RKO (cell line): ENCODE data around the gene TMEM163.
"Not testable (repeated sequence)": the region's sequence is repeated elsewhere in the genome, so short reads cannot be mapped to it uniquely, and the experiment has no call there.

Experiments
- DNase-seq: peaks from one replicate; pipeline ENCODE4 v3.0.0-alpha.2; 2016; ENCODE audit warnings: low spot score

TMEM163 gene

DNA sequence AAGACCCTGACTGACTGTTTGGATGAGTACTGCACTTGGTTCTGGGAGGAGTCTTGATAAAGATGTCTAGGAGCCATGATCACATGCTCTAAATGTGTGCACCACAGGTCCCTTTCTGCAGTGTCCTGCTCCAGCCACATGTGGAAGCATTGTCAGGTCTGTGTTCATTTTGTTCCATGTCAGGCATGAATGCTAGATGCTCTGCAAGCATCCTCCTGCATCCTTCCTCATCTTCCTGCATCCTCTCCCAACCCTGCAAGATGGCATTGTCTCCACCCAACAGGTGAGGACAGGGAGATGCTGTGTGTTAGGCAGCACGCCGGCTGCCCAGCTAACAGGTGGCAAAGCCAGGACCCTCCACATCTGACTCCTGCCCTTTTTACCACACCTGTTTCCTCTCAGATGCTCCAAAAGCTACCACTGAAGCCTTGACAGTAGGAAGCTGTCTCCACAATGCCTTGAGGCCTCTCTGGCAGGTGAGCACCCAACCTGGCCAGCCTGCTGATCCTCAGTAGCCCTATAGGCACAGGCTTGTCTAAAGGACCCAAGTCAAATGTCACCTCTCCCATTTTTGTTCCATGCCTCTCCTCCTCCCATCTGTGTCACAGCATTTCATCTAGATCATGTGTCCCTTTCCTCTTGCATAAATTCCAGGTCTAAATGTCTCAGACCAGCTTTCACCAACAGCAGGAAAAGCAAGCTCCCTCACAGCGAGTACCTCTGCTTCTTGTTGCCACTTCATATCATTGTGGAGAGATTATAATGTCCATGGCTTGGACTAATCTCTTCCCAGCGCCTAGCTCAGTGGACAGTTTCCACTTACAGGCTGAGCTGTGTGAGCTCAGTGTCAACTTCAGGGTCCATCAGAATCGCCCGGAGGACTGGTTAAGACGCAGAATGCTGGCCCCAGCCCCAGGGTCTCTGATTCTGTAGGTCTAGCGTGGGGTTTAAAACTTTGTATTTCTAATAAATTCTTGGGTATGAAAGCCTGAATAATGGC is 55.0 kb downstream of the TMEM163 start:
- no peak for DNase-seq

DNA sequence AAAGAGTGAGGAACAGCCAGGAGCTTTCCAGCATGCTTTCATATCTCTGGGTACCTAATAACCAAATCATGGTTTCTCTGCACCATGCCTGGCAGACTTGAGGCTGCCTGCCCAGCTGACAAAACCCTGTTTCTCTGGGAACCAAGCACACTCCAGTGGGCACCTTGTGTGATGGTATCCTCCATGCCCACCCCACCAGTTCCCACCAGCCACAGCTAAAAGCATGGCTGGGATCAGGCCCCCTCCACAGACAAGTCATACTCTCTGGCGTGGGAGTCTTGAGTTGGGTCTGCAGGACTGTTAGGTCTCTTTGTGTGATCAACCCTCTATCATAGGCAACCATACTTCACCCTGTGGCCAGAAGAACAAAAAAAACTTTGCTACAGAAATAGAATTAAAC is 56.0 kb downstream of the TMEM163 start:
- no peak for DNase-seq

DNA sequence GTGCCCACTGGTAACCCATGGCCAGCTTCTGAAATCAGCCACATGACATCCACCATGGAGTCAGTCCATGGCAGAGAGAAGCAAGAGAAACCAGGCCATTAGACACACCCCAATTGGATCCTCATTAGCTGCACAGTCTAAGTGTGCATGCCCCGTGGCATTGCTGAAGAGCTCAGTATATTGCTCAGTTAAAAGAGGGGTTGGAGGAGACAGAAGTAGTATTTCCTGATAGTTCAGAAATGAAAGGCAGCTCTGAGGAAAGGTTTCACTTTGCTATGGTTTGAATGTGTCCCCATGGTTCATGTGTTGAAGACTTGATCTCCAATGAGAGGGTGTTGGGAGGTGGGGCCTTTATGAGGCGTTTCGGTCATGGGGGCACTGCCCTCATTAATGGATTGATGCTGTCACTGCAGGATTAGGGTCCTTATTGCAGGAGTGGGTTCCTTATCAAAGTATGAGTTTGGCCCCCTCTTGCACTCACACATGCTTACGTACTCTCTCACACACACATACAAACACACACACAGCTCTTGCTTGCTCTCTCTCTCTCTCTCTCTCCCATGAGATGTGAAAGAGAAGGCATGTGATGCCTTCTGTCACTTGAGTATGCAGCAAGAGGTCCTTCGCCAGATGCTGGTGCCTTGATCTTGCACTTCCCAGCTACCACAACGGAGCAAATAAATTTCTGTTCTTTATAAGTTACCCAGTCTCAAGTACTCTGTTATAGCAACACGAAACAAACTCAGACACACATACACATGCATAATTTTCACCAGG is 58.0 kb downstream of the TMEM163 start:
- no peak for DNase-seq

DNA sequence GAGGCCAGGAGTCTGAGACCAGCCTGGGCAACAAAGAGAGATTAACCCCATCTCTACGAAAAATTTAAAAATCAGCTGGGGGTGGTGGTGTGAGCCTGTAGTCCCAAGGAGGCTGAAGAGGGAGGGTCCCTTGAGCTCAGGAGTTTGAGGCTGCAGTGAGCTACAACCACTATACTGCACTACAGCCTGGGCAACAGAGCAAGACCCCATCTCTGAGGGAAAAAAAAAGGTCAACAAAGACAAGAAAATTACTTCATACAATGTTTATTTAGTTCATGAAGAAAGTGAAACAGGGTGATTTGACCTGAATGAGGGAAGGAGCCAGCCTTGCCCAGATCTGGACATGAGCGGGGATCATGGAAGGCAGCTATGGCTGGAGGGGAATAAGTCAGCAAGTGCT is 59.1 kb downstream of the TMEM163 start:
- no peak for DNase-seq

DNA sequence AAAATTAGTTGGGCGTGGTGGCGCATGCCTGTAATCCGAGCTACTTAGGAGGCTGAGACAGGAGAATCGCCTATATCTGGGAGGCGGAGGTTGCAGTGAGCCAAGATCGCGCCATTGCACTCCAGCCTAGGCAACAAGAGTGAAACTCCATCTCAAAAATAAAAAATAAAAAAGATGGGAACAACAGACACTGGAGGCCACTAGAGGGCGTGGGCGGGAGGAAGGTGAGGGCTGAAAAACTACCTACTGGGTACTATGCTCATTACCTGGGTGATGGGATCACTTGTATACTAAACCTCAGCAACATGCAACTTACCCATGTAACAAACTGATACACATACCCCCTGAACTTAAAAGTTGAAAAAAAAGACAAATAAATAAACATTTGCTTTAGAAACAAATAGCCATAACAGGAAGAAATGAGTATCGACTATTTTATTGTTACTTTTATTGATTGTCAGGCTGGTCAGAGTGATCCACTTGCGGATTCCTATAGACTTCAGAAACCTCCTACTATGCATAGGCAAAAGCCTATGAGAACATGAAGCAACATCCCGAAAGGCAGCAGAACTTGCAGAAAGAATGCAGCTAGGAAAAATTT is 61.0 kb downstream of the TMEM163 start:
- no peak for DNase-seq

DNA sequence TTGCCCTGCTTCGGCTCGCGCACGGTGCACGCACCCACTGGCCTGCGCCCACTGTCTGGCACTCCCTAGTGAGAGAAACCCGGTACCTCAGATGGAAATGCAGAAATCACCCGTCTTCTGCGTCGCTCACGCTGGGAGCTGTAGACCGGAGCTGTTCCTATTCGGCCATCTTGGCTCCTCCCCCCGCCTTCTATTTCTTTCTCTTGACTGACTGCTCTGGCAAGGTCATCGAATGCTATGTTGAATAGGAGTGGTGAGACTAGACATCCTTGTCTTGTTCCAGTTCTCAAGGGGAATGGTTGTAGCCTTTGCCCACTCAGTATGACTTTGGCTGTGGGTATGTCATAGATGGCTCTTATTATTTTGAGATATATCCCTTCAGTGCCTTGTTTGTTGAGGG is 62.4 kb downstream of the TMEM163 start:
- DNase-seq = not testable (repeated sequence)

DNA sequence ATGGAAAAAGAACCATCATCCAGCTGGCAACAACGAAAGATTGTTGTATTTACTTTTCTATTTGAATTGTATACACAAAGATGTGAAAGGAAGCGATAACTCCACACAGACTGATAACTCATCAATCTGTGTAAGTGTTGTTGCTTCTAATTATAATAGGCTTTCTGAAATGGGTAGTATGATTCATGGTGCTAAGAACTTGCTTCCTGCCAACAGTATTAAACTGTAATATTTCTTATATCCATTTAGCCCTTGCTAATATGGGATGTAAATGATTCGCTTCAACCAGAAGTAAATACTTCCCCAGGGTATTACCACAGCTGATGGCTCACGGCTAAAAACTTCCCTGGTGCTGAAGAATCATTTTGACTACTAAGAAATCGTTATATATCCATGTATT is 70.2 kb downstream of the TMEM163 start:
- DNase-seq = no peak

DNA sequence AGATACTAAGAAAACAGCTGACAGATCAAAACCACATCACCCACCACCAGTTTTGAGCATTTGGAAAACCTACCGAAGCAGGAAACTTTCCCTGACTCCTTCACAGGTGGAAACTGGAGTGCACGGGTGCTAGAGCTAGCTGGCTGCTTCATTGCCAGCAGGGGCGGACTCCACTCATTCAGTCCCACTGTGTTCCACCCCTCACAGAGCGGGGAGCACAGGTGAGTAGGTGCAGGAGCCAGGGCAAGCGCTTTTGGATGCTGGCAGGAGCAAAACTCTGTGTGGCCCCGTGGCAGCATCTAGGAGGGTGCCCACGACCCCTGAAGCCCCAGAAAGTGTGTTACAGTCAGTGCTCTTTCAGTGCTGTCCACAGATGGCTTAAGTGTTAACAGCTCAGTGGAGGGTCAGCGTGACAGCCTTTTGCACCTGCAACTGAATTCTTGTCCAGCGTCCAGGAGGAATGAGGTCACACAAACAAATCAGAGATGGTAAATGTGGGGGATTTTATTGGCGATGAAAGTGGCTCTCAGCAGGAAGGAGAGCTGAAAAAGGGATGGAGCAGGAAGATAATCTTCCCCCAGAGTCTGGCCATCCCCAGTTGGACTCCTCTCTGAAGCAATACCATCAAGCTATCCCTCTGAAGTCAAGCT is 71.1 kb downstream of the TMEM163 start:
- DNase-seq = no peak

DNA sequence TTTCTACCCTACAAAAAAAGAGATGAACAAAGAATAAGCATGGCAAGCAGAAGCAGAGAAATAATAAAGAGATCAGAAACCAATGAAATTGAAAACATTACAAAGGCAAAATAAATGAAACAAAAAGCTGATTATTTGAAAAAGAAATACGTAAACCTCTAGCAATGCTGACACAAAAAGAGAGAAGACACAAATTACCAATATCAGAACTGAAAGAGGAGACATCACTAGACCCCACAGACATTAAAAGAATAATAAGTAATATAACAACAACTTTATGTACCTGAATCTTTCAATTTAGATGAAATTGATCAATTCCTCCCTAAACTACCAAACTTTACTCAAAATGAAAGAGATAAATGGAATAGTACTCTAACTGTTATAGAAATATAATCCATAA is 75.9 kb downstream of the TMEM163 start:
- DNase-seq = no peak

DNA sequence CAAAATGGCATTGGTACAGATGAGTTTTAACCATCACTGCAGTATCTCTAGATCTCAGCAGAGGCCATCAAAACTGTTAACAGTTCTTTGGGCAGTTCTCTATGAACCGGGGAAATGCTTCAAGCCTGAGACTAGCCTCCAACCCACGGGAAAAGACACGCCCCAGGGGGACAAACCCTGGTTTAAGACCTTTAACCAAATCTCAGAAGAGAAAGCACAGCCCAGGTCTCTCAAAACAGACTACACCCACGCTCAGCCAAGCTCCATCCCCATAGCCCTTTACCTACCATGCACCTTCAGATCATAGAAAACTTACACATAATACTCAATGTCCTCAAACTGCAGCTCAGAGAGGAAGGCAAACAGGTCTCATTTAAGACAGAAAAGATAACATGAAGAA is 78.3 kb downstream of the TMEM163 start:
- DNase-seq = no peak

DNA sequence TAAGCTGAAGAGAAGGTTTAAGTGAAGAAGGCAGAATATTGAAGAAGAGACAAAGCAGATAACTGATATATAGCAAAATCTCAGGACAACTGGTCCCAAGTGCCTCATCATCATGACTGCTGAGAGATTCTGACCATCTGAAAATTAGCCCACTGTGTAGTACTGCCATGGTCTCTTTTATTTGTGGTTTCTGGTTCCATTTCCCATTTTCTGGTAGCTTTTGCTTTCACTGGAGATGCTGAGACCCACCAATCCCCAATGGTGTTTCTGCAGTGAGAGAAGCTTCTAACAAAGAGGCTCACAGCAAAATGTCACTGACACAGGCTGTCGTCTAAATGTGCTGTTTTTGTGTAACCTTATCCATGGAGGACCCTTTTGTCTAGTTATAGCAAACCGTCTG is 79.5 kb downstream of the TMEM163 start:
- no peak for DNase-seq

DNA sequence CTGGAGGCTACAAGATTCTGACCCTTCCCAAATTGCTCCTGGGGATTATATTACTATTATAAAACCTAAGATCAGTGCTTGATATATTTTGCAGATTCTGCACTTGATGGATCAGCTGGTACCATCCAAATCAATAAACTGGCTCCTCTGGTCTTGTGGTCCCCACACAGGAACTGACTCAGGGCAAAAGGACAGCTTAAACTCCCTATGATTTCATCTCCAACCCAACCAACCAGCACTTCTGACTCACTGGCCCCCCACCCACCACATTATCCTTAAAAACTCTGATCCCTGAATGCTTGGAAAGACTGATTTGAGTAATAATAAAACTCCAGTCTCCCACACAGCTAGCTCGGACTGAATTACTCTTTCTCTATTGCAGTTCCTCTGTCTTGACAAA is 82.1 kb downstream of the TMEM163 start:
- DNase-seq = no peak

DNA sequence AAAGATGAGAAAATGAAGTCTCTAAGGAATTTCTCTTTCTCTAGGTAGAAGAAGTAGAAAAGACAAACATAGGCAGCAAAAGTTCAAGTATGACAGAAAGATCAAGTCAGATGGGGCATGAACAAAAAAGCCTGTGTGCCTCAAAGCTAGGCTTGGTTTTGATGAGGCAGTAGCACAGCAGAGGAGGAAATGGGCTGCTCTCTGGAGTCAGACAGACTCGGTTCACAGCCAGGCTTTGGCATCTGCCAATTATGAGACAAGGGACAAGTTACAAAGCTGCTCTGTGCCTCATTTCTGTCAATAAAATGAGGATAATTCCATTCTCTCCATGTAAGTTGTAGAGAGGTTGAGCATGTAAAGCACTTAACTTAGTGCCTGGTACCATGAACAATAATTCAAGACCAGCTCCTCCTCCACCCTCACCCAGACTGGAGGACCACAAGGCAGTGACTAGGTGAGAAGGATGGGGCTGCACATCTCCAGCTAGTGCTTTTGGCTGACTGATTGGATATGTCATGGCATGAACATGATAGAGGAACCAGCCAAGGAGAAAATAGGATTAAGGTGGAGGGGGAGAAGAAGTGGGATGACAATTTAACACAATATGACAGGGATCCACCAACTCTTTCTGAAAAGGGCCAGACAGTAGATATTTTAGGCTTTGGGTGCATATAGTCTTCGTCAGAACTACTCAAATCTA is 84.6 kb downstream of the TMEM163 start:
- no peak for DNase-seq

DNA sequence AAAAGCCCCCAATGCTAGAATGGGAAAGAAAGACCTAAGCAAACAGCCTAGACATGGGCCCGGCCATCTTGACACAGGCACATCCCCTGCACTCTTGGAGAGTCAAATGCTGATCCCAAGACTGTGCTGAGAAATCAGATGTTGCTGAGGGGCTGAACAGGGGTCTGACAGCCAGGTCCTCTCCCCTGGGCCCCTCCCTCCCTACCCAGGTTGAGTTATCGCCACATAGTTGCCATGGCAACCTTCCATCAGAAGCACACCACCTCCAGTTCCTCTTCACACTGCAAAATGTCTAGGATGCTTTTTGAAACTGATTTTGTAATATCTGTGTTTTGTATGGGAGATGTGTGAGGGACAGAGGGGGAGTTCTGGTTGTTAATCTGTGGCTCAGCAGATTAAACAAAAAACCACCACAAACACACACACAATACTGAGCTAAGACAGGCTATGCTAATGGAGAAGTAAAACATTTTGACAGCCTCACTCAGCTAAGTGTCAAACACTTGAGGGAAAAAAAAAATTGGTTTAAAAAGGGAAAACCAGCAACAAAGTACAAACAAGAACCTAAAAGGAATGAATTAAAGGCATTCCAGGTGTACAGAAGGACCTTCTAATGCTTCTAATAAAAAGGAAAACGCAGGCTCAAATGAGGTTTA is 88.2 kb downstream of the TMEM163 start:
- no peak for DNase-seq

DNA sequence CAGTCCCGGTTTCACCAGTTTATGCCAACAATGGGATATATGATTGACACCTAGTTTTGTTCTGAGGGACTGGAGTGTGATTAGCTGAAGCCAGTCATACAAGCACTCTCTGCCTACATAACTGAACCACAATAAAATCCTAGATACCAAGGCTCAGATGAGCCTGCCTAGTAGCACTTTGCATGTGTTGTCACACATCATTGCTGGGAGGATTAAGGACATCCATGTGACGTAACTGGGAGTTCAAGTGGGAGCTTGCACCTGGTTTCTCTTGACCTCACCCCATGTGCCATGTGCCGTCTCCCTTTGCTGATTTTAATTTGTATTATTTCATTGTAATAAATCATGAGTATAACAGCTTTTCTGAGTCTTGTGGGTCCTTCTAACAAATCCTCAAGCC is 90.3 kb downstream of the TMEM163 start:
- no peak for DNase-seq

DNA sequence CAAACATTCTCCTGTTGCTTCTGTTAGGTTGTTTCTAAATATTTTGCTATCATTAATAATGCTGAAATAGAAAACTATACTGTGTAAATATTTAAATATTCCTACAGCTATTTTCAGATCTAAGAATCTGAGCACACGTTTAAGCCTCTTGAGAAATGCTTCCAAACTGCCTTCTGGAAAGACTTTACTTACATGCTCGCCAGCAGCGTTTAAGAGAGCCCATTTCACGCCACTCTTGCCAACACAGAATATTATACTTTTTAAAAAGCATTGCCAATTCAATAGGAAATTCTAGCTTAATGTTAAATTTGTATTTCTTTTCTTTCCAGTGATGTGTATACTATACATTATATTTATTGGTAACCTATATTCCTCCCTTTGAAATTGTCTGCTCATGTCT is 92.0 kb downstream of the TMEM163 start:
- DNase-seq = no peak

DNA sequence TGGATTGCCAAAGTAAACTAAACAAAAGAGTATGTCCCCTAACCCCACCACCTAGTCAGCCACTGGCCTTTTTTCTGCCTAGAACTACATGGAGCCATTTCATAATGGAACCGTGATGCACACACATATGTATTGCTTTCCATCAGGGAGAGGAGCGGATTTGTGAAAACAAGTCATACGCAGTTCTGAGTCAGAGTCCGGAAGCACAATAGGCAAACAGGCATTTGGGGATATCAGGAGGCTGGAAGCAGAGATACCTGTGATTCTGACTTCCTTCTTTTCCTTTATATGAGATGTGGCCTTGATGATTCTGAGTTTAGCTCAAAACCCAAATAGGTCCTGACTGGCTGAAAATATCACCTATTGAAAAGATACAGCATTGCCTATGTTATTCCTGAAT is 93.5 kb downstream of the TMEM163 start:
- no peak for DNase-seq

DNA sequence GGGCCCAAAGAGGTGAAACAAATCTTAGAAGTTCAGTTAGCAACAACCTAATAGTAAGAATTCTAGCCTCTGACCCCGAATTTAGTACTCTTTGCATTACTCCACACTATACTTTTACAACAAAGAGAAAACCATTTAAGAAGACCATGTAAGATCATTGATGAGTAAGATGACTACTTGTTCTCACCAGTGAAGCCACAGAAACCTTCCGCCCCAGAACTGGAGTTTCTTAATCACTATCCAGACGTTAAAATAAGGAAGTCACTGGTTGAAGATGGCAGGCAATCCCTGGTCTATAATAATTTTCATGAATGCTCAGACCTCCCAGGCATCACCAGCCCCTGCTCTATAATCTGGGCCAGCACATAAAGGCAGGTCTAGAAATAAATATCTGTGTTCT is 95.0 kb downstream of the TMEM163 start:
- DNase-seq = no peak

DNA sequence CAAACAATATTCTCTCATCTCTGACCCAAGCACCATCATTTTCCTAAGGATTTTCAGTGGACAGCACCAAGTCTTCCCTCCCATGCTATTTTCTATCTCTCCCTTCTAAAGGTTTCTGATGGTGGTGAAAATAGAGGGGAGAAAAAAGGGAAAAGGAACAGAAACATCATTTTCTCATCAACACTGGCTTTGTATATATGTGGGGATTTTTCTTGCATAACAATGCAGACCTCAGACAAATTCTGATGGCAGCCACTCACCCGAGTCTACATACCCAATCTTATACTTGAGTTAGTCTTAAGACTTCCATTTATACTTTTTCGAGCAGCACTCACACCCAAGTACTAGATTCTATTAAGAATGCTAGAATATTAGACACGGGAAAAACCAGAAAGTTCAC is 95.8 kb downstream of the TMEM163 start:
- DNase-seq = no peak

DNA sequence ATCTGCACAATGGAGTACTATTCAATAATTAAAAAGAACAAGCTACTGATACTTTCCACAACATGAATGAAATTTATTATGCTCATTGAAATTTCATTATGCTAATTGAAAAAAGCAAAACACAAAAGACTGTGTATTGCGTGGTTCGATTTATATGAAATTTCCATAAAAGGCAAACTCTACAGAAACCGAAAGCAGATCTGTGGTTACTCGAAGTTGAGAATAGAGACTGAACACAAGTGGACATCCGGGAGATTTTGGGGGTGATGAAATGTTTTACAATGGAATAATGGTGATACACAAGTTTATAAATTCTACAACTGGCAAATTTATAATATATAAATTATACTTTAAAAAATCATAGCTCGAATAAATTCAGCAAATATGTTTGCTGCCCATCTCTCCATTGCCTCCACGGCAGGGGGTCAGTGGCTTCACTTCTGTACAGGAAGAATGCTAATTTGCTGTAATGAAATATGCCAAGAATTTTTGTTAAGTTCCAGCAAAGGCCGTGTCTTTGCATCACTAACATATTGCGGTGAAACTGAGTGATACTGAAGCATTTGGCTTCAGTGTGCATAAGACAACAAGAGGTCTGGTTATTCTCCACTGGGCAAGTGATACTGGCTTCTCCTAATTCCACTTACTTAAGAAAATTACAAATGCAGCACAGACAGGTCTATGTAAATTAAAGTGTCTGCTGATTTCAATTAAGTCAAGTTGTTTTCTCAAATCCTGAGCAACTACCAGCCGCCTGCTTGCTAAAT is 96.7 kb downstream of the TMEM163 start:
- DNase-seq = no peak
